GM19238 (cell line): Measurements from ENCODE around the gene IDH3G.
"Not testable (repeated sequence)": the region's sequence is repeated elsewhere in the genome, so short reads cannot be mapped to it uniquely, and the experiment has no call there.

ENCODE experiments used
- DNase-seq: peaks from one replicate; pipeline ENCODE4 v3.0.0; 2011; ENCODE audit warnings: low spot score; ENCODE audit not compliant: insufficient read length

IDH3G gene

DNA sequence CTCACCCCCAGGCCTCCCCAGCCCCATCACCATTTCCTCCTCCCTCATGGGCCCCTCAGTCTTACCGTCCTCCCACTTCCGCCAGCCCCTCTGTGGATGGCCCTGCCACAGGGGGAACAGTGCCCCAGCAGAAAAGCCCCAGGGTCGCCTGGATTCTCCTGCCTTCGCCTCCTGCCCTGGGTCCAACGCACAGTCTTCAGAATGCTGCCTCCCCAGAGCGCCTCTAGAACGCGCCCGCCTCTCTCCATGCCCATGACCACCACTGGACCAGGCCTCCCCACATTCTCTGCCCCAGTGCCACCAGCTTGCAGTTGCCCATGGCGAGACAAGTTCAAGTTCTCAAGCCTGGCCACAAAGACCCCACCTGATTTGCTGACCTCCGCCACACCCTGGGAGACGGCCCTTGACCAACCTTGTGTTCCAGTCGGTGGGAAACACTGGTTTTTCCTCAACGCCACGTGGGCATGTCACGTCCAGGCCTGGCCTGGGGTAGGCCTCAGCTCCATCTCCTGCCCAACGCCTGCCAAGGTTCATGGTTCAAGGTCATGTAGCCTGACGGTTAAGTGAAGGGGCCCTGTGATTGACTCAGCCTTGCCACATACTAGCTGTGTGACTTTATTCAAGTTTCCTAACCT lies 30.8 kb downstream of the IDH3G start:
- DNase-seq, result no peak

DNA sequence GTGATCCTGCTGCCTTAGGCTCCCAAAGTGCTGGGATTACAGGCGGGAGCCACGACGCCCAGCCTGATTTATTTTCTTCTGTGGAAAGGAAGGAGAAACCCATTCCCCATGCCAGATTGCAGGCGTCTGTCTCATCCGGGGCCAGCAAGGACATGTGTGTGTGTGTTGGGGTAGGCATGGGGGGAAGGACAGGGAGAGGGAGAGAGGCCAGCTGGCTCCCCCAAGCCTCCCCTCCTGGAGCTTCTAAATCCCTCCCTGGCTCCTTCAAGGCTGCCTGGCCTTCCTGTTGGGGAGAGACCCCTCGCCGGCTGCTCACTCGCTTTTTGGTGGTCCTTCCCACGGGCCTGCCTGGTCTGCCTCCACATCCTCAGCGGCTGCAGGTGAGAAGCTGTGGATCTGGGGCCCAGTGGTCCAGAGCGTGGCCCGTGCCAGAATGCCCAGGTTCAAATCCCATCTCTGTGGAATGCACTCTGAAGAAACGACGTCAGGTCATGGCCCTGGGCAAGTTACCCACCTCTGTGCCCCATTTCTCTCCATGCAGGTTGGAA lies 31.5 kb downstream of the IDH3G start:
- DNase-seq, result no peak

DNA sequence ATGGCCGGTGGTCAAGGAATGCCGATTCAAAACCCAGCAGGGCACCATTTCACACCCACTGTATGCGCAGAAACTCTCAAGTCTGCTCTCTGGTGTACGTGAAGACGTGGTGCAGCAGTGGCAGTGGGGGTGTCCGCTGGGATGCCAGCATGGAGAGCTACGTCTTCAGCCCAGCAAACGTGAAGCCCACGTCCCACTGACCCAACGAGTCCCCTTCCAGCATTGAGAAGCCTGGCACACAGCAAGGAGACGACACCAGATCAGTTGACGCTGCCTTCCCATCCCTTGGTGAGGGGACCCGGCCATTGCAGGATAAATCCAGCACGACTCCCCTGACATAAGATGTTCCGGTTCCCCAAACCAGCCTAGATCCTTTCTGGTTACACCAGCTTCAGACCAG lies 32.3 kb downstream of the IDH3G start:
- no peak for DNase-seq

DNA sequence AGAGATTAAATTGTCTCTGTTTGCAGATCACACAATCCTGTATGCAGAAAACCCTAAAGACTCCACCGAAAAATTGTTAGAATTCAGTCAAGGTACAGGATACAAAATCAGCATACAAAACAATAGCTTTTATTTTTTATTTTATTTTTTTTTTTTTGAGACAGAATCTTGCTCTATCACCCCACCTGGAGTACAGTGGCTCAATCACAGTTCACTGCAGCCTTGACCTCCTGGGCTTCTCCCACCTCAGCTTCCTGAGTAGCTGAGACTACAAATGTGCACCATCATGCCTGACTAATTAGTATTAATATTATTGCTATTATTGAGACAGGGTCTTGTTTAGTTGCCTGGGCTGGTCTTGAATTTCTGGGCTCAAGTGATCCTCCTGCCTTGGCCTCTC lies 39.0 kb downstream of the IDH3G start:
- DNase-seq, result no peak

DNA sequence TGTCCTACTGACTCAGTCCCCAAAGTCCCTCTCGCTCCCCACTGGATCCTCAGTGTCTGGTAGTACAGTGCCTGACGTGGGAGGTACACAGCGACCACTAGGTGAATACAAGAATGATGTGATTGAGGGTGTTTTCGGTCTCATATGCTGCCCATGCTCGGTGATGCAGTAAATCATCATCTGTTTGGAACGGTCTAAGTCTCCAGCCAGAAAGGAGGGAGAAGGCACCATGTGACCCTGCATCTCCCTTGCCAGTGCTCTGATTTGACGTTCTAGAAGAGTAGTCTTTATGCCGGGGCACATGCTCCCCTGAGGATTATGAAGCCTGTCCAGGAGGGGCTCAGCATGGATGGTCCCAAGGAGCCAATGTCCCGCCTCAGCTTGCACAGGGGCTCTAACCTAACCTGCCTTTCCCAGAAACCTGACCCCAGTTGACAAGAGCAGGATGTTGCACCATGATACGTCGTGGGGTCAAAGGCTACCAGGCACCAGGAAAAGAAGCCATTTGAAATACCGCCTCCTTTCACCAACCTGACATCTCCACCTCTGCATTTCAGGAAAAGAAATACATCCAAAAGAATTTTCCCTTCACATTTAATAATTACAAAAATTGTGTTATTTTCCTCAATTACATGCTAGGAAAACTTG lies 43.9 kb downstream of the IDH3G start:
- DNase-seq, result no peak

DNA sequence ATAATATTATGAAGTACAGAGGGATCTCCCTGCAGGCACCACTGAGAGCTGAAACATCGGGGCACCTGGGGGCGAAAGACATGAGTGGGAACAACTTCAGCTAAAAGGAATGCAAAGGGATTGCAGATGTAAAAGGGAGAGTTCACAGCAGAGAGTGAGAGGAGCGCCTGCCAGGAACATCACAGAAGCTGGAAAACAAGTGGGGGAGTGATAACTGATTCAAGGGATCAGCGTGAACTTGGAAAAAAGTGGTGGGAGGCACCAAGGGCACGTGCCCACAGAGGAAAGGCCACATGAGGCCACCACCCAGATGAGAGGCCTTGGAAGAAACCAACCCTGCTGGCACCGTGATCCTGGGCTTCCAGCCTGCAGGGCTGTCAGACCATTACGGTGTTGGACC lies 45.2 kb downstream of the IDH3G start:
- DNase-seq, result not testable (repeated sequence)

DNA sequence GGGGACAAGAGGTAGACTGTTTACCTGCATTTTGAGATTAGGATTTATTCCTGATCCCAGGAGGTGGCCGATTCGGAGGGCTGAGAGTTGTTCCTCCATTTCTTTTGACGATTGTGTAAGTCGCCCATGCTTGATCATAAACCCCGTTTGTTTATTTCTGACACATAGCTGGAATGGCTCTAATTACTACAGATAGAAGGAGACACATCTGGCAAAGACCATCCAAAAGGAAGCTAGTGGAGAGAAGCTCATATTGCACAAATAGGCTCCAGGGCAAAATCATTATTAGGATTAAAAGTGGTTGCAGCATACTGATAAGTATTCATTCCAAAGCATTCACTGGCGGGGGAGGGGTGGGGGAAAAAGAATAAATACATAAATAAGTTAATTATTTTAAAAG lies 47.2 kb downstream of the IDH3G start:
- DNase-seq, result not testable (repeated sequence)

DNA sequence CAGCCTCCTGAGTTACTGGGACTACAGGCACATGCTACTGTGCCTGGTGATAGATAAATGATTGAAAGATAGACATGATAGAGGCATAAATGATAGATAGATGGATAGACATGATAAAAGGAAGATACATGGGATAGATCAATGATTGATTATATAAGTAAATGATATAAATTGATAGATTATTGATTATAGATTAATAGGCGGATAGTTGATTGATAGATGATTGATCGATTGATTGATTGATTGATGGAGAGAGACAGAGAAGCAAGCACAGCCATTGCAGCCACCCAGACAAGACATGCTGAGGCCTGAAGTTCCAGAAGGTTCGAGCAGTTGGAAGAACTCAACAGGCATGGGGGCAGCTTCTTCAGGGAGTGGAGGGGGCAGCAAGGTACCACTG lies 47.8 kb downstream of the IDH3G start:
- no peak for DNase-seq

DNA sequence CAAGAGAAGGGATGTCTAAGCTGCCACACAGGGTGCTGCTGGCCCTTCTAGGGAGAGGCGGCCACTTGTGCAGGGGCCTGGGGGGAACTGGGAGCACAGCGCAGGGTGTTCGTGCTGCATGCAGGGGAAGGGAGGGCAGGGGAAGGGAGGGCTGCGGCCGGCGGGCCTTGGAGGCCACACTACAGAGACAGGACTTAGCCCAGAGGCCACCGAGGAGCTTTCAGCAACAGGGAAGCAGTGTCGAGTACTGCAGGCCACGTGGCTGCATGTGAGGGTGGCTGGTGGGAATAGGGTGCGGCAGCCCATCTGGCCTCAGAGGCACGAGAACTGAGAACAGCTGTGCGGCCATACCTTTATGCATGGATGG lies 49.1 kb downstream of the IDH3G start:
- DNase-seq, result not testable (repeated sequence)

DNA sequence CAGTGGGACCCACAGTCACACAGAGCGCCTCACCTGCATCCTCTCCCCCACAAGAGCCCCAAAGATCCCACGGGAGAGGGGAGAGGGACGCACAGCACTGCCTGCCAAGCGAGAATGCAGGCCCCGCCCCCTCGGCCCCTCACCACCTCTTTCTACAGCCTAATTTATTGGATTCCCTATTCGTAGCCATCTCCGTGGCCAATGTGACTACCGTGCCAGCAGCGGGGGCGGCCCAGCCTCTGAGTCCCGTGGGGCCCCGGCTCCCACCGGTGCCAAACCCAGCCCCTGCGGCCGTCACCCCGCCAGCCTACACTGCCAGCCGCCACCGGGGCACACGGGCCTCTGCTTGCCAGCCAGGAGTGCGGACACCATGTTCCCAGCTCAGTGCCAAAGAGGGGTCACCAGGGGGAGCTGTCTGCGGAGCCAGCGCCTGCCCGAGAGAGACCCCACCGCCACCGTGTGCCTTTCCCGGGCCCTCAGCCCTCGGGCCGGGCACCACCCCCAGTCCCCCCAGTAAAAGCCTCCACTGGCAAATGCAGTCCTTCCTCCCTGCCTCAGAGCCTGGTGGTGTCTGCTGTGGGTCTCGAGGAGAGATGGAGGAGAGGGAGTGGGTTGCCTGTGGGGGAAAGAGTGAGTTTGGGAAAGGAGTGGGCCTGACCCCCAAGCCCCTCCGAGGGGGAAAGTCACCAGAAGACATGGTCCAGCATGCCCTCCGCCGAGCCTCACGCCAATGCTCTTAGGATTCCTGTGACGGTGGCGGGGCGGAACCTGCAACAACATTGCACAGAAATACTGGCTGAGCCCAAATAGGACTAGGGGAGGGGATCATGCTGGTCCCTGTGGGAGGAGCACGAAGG lies 49.7 kb downstream of the IDH3G start:
- no peak for DNase-seq

DNA sequence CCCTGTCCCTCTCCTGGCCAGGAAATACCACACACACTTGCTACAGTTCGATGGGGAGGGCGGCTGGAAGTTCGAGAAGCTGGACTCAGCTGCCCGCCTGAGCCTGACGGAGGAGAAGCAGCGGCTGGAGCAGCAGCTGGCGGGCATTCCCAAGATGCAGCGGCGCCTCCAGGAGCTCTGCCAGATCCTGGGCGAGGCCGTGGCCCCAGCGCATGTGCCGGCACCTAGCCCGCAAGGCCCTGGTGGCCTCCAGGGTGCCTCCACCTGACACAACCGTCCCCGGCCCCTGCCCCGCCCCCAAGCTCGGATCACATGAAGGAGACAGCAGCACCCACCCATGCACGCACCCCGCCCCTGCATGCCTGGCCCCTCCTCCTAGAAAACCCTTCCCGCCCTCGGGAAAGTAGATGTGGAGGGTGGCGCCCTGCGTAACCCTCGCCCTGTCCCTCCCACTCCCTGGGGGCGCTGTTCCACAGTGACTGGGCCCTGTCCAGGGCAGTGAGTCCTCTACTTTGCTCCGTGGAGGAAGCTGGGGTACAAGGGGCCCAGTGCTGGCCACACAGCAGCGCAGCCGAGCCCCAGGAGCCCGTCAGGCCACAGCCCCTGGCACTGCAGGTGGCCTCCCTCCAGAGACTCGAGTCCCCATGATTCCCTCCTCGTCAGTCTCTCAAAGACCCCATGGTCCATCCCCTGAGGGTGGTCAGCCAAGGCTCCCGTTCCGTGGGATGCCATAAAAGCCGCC lies 50.5 kb downstream of the IDH3G start:
- DNase-seq, result not testable (repeated sequence)

DNA sequence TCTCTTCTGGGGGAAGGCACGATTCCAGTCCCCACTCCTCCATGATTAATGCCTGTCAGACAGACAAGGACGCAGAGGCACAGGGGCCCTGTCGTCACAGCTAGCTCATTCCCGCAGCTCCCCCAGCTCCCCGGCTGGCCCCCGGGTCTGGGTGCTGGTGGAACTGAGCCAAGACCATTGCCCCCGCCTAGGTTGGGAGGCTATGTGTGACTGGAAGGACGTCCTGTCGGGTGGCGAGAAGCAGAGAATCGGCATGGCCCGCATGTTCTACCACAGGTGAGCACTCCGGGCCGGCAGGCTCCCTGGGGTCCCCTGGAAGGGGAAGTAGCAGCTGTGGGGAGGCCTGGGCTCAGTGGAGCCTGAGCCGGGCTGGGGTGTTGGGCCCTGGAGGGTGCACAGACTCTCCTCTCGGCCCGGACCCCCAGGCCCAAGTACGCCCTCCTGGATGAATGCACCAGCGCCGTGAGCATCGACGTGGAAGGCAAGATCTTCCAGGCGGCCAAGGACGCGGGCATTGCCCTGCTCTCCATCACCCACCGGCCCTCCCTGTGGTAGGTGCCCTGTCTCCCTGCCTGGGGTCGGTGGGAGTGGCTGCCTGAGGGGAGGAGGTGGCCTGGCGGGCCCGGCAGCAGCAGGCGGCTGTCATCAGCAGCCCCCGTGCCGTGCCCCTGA lies 51.2 kb downstream of the IDH3G start:
- DNase-seq, result not testable (repeated sequence)

DNA sequence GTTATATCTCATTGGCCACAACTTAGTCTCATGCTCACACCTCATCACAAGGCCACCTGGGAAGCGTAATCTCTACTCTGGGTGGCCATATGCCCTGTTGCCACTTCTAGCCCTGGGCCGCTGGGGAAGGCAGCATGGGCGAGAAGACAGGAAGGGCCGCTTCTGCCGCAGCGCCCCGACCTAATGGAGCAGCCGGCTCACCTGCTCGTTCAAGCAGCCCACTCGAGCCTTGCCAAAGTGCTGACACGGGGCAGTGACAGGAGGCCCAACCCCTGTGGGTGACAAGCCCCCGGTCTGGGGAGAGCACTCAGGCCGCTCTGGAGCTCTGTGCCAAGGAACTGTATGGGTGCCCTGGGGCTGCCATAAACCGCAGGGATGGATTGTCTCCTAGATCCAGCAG lies 52.1 kb downstream of the IDH3G start:
- not testable (repeated sequence) for DNase-seq

DNA sequence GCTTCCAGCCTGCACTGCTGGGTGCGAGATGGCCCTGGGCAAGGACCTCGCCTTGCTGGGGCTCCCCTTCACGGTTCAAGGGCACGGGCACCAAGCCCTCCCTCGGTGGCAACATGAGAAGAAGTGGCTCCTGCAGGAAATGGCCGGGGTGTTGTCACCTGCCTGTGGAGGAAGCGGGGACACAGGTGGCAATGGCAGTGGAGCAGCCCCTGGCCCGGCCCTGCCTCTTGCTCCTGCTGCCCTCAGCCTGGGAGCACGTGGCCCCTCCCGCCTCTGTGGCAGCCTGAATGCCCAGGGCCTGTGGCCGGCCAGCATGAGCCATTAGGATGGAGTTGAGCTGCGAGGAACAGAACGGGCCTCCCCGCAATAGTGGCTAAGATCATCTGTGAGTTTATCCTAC lies 52.7 kb downstream of the IDH3G start:
- no peak for DNase-seq

DNA sequence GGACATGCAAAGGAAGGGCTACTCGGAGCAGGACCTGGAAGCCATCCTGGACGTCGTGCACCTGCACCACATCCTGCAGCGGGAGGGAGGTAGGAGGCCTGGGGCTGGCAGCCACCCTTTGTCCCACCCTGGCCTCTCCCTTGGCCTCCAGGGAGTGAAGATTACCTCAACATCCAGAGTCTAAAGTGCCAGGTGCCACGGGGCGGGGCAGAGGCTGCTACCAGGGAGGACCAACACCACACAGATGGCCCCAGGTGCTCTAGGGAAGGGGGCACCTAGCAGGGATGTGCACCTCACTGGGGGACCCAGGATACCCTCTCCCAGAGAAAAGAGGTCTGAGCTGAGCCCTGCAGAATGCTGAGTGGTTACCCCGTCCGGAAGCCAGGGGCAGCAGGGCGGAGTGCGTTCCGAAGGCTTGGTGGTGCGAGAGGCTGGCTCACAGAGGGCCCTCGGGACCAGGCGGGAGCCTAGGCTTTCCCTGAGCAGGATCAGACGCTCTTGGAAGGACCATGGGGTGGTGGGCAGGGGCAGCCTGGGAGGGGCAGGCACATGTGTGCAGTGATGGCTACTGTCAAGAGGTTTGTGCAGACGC lies 53.4 kb downstream of the IDH3G start:
- DNase-seq, result no peak

DNA sequence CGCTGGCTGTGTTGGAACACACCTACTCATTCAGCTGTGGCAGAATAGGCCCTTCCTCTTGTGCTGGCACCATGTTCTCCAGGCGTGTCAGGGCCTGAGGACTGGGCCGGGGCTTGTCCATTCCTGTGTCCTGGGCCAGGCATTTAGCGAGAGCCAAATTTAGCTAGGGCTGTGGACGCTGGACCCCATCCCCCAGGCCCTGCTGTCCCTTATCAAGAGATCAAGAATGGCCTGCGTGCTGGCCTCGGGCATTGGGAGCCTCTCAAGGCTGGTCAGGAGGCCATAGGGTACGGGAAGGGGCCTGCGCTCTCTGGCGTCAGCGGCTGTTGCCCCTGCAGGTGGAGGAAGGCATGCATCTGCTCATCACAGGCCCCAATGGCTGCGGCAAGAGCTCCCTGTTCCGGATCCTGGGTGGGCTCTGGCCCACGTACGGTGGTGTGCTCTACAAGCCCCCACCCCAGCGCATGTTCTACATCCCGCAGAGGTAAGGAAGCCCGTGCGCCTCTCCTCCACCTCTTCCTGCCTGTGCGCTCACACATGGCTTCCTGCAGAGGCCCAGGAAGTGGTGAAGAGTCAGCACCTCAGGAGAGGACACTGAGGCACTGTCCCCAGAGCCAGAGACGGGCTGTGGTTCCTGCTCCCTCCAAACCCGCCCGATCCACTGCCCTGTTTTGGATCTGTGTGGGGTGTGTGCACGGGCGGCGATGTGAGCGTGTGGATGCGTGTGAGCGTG lies 54.3 kb downstream of the IDH3G start:
- DNase-seq, result no peak

DNA sequence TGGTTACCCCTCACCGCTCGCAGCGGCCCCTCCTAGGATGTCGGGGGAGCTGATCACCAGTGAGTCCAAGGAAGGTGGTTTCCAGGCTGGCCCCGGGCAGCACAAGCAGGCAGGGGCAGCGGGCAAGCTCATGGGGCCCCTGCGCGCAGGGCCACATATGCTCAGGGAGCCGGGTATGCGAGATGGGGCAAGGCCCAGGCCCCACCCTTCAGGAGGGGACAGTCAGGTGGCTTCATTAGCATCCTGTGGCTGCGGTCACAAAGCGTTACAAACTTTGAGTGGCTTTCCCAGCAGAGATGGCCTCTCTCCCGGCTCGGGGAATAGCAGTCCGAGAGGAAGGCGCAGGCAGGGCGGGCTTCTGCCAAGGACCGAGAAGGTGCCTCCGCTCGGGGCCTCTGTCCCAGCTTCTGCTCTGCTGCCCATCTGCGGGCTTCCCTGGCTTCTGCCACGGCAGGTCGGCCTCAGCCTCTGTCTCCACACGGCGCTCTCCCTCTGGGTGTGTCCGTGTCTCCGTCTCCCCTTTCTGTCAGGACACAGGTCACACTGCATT lies 56.0 kb downstream of the IDH3G start:
- no peak for DNase-seq

DNA sequence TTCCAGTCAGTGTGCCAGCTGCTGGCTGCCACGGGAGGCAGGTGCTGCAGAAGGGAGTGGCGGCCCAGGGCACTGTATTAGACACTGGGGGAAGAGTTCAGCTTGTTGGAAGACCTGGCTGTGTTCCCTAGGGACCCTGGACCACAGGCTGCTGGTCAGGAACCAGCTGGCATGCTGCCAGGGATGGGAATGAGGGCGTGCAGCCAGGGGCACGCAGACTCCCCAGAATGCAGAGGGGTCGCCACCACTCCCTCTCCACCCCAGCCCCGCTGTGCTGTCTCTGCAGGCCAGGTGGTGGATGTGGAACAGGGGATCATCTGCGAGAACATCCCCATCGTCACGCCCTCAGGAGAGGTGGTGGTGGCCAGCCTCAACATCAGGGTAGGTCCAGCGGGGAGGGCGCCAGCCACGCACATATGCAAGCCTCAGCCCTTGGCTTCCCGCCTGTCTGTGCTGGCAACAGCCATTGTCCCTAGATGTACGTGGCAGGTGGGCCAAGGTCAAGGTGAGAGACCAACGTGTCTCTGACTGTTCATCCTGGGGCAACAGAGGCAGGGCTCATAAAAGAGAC lies 57.2 kb downstream of the IDH3G start:
- DNase-seq, result no peak
